ENCODE data around the gene ACSL4.

DNA sequence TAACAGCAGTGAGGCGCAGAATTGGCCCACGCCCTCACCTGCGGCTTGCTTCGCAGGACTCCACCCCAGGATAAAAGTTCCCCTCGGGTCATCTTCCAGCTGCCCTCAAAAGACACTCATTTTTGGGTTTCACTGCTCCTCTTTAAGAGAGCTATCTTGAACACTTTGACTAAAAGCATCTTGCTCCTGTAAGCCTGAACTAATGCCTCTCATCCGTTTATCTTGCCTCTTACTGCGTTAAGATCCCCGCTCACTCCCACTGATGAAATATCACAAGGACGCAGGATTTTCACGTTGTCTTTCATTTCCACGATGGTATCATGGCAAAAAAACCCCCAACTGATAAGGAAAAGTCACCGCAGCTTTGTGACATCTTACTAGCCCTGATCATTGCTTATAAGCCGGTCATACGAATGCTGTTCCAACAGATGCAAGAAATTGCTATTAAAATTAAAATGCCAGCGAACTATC is 591 bp upstream of the ACSL4 start:
- TF ChIP-seq, protein P1, sequence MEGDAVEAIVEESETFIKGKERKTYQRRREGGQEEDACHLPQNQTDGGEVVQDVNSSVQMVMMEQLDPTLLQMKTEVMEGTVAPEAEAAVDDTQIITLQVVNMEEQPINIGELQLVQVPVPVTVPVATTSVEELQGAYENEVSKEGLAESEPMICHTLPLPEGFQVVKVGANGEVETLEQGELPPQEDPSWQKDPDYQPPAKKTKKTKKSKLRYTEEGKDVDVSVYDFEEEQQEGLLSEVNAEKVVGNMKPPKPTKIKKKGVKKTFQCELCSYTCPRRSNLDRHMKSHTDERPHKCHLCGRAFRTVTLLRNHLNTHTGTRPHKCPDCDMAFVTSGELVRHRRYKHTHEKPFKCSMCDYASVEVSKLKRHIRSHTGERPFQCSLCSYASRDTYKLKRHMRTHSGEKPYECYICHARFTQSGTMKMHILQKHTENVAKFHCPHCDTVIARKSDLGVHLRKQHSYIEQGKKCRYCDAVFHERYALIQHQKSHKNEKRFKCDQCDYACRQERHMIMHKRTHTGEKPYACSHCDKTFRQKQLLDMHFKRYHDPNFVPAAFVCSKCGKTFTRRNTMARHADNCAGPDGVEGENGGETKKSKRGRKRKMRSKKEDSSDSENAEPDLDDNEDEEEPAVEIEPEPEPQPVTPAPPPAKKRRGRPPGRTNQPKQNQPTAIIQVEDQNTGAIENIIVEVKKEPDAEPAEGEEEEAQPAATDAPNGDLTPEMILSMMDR (IDR thresholded peaks at IDR 0.05), result no peak
- TF ChIP-seq EP300 (IDR thresholded peaks at IDR 0.05) (no peak), POLR2A (IDR thresholded peaks at IDR 0.05) (no peak), POLR2AphosphoS5 (IDR thresholded peaks at IDR 0.05) (no peak)
